K562 (cell line): ENCODE data around the gene TIMP1. TPM values are rescaled to one million over a fixed set of nuclear protein-coding genes. Genes with fewer than 3 reads are reported as not detected.
A peak's percentile ranks its signal among the peaks of the same experiment; 100 is the strongest.

Source experiments
- ARID3B ChIP-seq: fragments of 250-450 bp; sonication (Bioruptor Pico); IDR thresholded peaks from 2 replicates; pipeline ENCODE4 v1.4.0; 2020; ENCODE audit warnings: borderline replicate concordance
- CHD2 ChIP-seq: IDR thresholded peaks from 2 replicates; pipeline ENCODE4 v1.6.1; 2011; ENCODE audit warnings: low read depth, low read length
- ELK3 ChIP-seq: fragments of 450-650 bp; formaldehyde crosslinking; IDR thresholded peaks from 2 replicates; pipeline ENCODE4 v1.4.0; 2020; ENCODE audit warnings: mild to moderate bottlenecking
- FOSL1 ChIP-seq: fragments of 200-800 bp; sonication (Bioruptor generic); conservative IDR thresholded peaks from 2 replicates; pipeline ENCODE4 v1.6.1; 2016; ENCODE audit warnings: missing genetic modification characterization, missing compliant biosample characterization
- KAT2B ChIP-seq: IDR thresholded peaks from one replicate; pipeline ENCODE4 v1.6.1; 2012; ENCODE audit warnings: low read depth, mild to moderate bottlenecking, control low read depth, inconsistent platforms, low read length, moderate library complexity
- NFATC3 ChIP-seq: fragments of 450-650 bp; IDR thresholded peaks from 2 replicates; pipeline ENCODE4 v1.6.1; 2017; ENCODE audit warnings: mild to moderate bottlenecking
- PML ChIP-seq: IDR thresholded peaks from 2 replicates; pipeline ENCODE4 v1.6.1; 2012; ENCODE audit warnings: low read length, inconsistent platforms
- PRMT5 ChIP-seq: sonication (generic); formaldehyde crosslinking; IDR thresholded peaks from 2 replicates; pipeline ENCODE4 v1.5.0; 2020; ENCODE audit warnings: missing genetic modification reagents
- RBM22 ChIP-seq: fragments of 200-400 bp; formaldehyde crosslinking; IDR thresholded peaks from 2 replicates; pipeline ENCODE4 v1.6.1; 2018; ENCODE audit warnings: low read length, low read depth; ENCODE audit not compliant: poor library complexity, severe bottlenecking
- SMAD1 ChIP-seq: fragments of 150-350 bp; IDR thresholded peaks from 2 replicates; pipeline ENCODE4 v1.6.1; 2014; ENCODE audit warnings: low read length, low read depth; ENCODE audit not compliant: partially characterized antibody
- SMAD2 ChIP-seq: fragments of 150-350 bp; IDR thresholded peaks from 2 replicates; pipeline ENCODE4 v1.6.1; 2014; ENCODE audit warnings: low read depth, mild to moderate bottlenecking, low read length
- SNRNP70 ChIP-seq: fragments of 200-400 bp; formaldehyde crosslinking; optimal IDR thresholded peaks from 2 replicates; pipeline ENCODE3; 2017; ENCODE audit warnings: low read depth, low read length
- UBTF ChIP-seq, 2 experiments: IDR thresholded peaks; 2 replicates each; pipeline ENCODE4 v1.6.1; 2012; ENCODE audit warnings: improper control_type of control experiment in 2 of 2, low read depth in 2 of 2, low read length in 2 of 2, borderline replicate concordance in 1 of 2
- XRCC5 ChIP-seq: fragments of 200-400 bp; formaldehyde crosslinking; IDR thresholded peaks from 2 replicates; pipeline ENCODE4 v1.6.1; 2017; ENCODE audit warnings: low read depth, mild to moderate bottlenecking, low read length
- ZBTB43 ChIP-seq: sonication (generic); formaldehyde crosslinking; IDR thresholded peaks from 2 replicates; pipeline ENCODE4 v1.8.0; 2023; ENCODE audit warnings: mild to moderate bottlenecking, missing genetic modification reagents
- ZNF609 ChIP-seq: sonication (generic); formaldehyde crosslinking; IDR thresholded peaks from 2 replicates; pipeline ENCODE4 v1.8.1; 2023; ENCODE audit warnings: missing genetic modification reagents, mild to moderate bottlenecking, borderline replicate concordance
- polyA plus RNA-seq, 8 experiments: library from polyadenylated mRNA; depleted of rRNA in 4 of 8; stranded (reverse) in 5 of 8; unstranded in 3 of 8; fragments of >200 nt; fragmentation: Nextera tagmentation in 2 of 8; fragmentation: Illumina TruSeq in 1 of 8; extraction: Ambion mirVana in 2 of 8; extraction: Trizol in 1 of 8; gene quantifications; 2 replicates each; pipeline versions ENCODE4 v1.2.1 to v1.2.3, GENCODE V29; 2011 to 2014; ENCODE audit warnings: inconsistent platforms in 1 of 8, missing spikeins in 1 of 8
- total RNA-seq, 7 experiments: library from RNA; depleted of rRNA in 6 of 7; stranded (reverse); fragments of >200 nt in 6 of 7; fragmentation: Illumina TruSeq in 2 of 7; extraction: Trizol in 2 of 7; gene quantifications; 2 replicates each; pipeline versions ENCODE4 v1.2.1 to v1.2.3, GENCODE V29; 2011 to 2021; ENCODE audit warnings: low replicate concordance in 1 of 7

Gene TIMP1
- total and polyA plus RNA-seq, 9 of the 15 experiments (the other 6 are each of a cell fraction or from before 2014, with no cell fraction given), result 115 to 699 (median 273) TPM

- TF ChIP-seq ZBTB43 (CRISPR knock-in tag), result no peak; the same call in 1 of the 2 replicates
- peak; percentile 57; the same call in 1 of the 2 replicates for TF ChIP-seq CHD2
- no peak for TF ChIP-seq SMAD1
- no peak for TF ChIP-seq XRCC5
- TF ChIP-seq PRMT5 (CRISPR knock-in tag), result peak; percentile 54; the same call in 1 of the 2 replicates
- no peak for TF ChIP-seq RBM22
- TF ChIP-seq NFATC3, result no peak
- TF ChIP-seq PML, result no peak
- no peak for TF ChIP-seq SNRNP70
- TF ChIP-seq FOSL1 (tag), result peak; percentile 73
- TF ChIP-seq KAT2B, result no peak
- peak; percentile 88; the same call in 1 of the 2 replicates for TF ChIP-seq ZNF609 (CRISPR knock-in tag)
- no peak for TF ChIP-seq UBTF (IDR thresholded peaks at IDR 0.05; ENCODE audit: borderline replicate concordance in 1 of 2, low read depth in 2 of 2, low read length in 2 of 2)
- no peak for TF ChIP-seq ELK3
- no peak for TF ChIP-seq SMAD2
- no peak for TF ChIP-seq ARID3B
These were observed 37.5 kb downstream of the TIMP1 start, which contains the start of gene SYN1 (continued) for GRCh38 chrX:47619486-47620302.
